Mammary epithelial cell (primary cell): ENCODE measurements around the gene MYL9.

ENCODE experiments used
- EZH2 ChIP-seq: IDR thresholded peaks from 2 replicates; pipeline ENCODE4 v1.6.1; 2012; ENCODE audit warnings: low read length, inconsistent platforms, borderline replicate concordance
- TF ChIP-seq, protein P1 (sequence below), 2 donors: IDR thresholded peaks in 1 of 2; conservative IDR thresholded peaks in 1 of 2; 2 replicates each; pipeline ENCODE4 v1.5.1; 2011 to 2012; ENCODE audit warnings: inconsistent platforms in 2 of 2, low read length in 2 of 2, mild to moderate bottlenecking in 2 of 2, control low read depth in 1 of 2, low read depth in 1 of 2; ENCODE audit not compliant: insufficient read depth in 1 of 2; ENCODE audit errors: extremely low read depth in 1 of 2

- TF ChIP-seq, protein P1, sequence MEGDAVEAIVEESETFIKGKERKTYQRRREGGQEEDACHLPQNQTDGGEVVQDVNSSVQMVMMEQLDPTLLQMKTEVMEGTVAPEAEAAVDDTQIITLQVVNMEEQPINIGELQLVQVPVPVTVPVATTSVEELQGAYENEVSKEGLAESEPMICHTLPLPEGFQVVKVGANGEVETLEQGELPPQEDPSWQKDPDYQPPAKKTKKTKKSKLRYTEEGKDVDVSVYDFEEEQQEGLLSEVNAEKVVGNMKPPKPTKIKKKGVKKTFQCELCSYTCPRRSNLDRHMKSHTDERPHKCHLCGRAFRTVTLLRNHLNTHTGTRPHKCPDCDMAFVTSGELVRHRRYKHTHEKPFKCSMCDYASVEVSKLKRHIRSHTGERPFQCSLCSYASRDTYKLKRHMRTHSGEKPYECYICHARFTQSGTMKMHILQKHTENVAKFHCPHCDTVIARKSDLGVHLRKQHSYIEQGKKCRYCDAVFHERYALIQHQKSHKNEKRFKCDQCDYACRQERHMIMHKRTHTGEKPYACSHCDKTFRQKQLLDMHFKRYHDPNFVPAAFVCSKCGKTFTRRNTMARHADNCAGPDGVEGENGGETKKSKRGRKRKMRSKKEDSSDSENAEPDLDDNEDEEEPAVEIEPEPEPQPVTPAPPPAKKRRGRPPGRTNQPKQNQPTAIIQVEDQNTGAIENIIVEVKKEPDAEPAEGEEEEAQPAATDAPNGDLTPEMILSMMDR (conservative IDR thresholded peaks at IDR 0.05 in 1 of 2, IDR thresholded peaks at IDR 0.05 in 1 of 2; ENCODE audit: extremely low read depth in 1 of 2, insufficient read depth in 1 of 2, low read depth in 1 of 2, low read length in 2 of 2), result no peak
- TF ChIP-seq EZH2, result no peak
Observed at GRCh38 chr20:36499723-36500501, 41.4 kb upstream of the MYL9 start.
